Hepatocyte (in vitro differentiated cells): ENCODE results near the gene IL22RA2. TPM values are rescaled to one million over a fixed set of nuclear protein-coding genes. Genes with fewer than 3 reads are reported as not detected.
A peak's percentile ranks its signal among the peaks of the same experiment; 100 is the strongest.

Experiments
- DNase-seq: peaks from one replicate; pipeline ENCODE4 v3.0.0-alpha.2; 2016; ENCODE audit warnings: low spot score
- H2AFZ ChIP-seq: fragments of 200-600 bp; sonication (generic); 2 replicates; pipeline ENCODE4 v1.6.0; 2016; ENCODE audit warnings: antibody characterized with exemption, mild to moderate bottlenecking
- H3K27ac ChIP-seq: fragments of 200-600 bp; sonication (generic); 2 replicates; pipeline ENCODE4 v1.5.1; 2016; ENCODE audit warnings: mild to moderate bottlenecking
- H3K27me3 ChIP-seq: fragments of 200-600 bp; sonication (generic); 2 replicates; pipeline ENCODE4 v1.6.1; 2016
- H3K36me3 ChIP-seq: fragments of 200-600 bp; sonication (generic); replicated peaks from 2 replicates; pipeline ENCODE4 v1.5.1; 2016; ENCODE audit warnings: low read depth; ENCODE audit not compliant: insufficient read depth
- H3K4me1 ChIP-seq: fragments of 200-600 bp; sonication (generic); 2 replicates; pipeline ENCODE4 v1.5.1; 2016; ENCODE audit warnings: mild to moderate bottlenecking, moderate library complexity; ENCODE audit not compliant: insufficient read depth
- H3K4me2 ChIP-seq: fragments of 200-600 bp; sonication (generic); 2 replicates; pipeline ENCODE4 v1.6.0; 2016
- H3K4me3 ChIP-seq: fragments of 200-600 bp; sonication (generic); 2 replicates; pipeline ENCODE4 v1.5.1; 2016; ENCODE audit warnings: mild to moderate bottlenecking
- H3K79me2 ChIP-seq: fragments of 200-600 bp; sonication (generic); 2 replicates; pipeline ENCODE4 v1.6.0; 2017; ENCODE audit warnings: mild to moderate bottlenecking
- H3K9me2 ChIP-seq: fragments of 200-600 bp; sonication (generic); replicated peaks from 2 replicates; pipeline ENCODE4 v1.6.0; 2017; ENCODE audit warnings: mild to moderate bottlenecking; ENCODE audit not compliant: insufficient read depth
- H3K9me3 ChIP-seq: fragments of 200-600 bp; sonication (generic); 2 replicates; pipeline ENCODE4 v1.5.1; 2016; ENCODE audit warnings: low read depth, mild to moderate bottlenecking
- H4K20me1 ChIP-seq: fragments of 200-600 bp; sonication (generic); 2 replicates; pipeline ENCODE4 v1.6.0; 2016; ENCODE audit warnings: mild to moderate bottlenecking; ENCODE audit not compliant: insufficient read depth, poor library complexity, severe bottlenecking
- CTCF ChIP-seq: fragments of 200-600 bp; sonication (generic); IDR thresholded peaks from 2 replicates; pipeline ENCODE4 v1.5.1; 2016; ENCODE audit warnings: antibody characterized with exemption, mild to moderate bottlenecking; ENCODE audit not compliant: poor library complexity
- EZH2 ChIP-seq: fragments of 200-600 bp; sonication (generic); IDR thresholded peaks from 2 replicates; pipeline ENCODE4 v1.6.1; 2016; ENCODE audit warnings: antibody characterized with exemption, mild to moderate bottlenecking, borderline replicate concordance
- EZH2phosphoT487 ChIP-seq: fragments of 200-600 bp; sonication (generic); IDR thresholded peaks from one replicate; pipeline ENCODE4 v1.6.1; 2018; ENCODE audit warnings: antibody characterized with exemption, mild to moderate bottlenecking, low read depth, moderate library complexity; ENCODE audit not compliant: unreplicated experiment, severe bottlenecking
- WGBS: methylation state at CpG from one replicate; pipeline ENCODE4 v1.1.6; 2016; ENCODE audit warnings: low lambda C conversion rate; ENCODE audit errors: missing lambda C conversion rate; 5-methylcytosine and 5-hydroxymethylcytosine counted together
- polyA plus RNA-seq: library from polyadenylated mRNA; unstranded; fragments of >200 nt; fragmentation: Nextera tagmentation; extraction: Ambion mirVana; gene quantifications from 2 replicates; pipeline ENCODE4 v1.2.1, GENCODE V29; 2016
- total RNA-seq: library from RNA; depleted of rRNA; stranded (reverse); fragments of >200 nt; gene quantifications from 2 replicates; pipeline ENCODE4 v1.2.3, GENCODE V29; 2014

IL22RA2 gene
- total and polyA plus RNA-seq, 2 experiments from 2014 or later, result not detected

GRCh38 chr6:137202078-137202477, 28.6 kb upstream of the IL22RA2 start:
- H3K4me1 ChIP-seq, result no peaks in the 10 kb centered on the region
- H3K36me3 ChIP-seq, result no peaks in the 10 kb centered on the region
- no peaks in the 10 kb centered on the region for H3K27me3 ChIP-seq
- WGBS, result 91% methylated on average over 6 of the region's 6 CpGs
- no peak overlapping the region for H2AFZ ChIP-seq
- no peak overlapping the region for H3K4me3 ChIP-seq
- peak; percentile 20 for TF ChIP-seq CTCF
- no peak for TF ChIP-seq EZH2
- no peak overlapping the region for H3K4me2 ChIP-seq
- peaks cover 17% of the 10 kb centered on the region for H3K79me2 ChIP-seq
- no peaks in the 10 kb centered on the region for H3K9me3 ChIP-seq
- H4K20me1 ChIP-seq, result peaks cover 7% of the 10 kb centered on the region
- no peak for DNase-seq
- no peaks in the 10 kb centered on the region for H3K9me2 ChIP-seq
- H3K27ac ChIP-seq, result no peak overlapping the region

DNA sequence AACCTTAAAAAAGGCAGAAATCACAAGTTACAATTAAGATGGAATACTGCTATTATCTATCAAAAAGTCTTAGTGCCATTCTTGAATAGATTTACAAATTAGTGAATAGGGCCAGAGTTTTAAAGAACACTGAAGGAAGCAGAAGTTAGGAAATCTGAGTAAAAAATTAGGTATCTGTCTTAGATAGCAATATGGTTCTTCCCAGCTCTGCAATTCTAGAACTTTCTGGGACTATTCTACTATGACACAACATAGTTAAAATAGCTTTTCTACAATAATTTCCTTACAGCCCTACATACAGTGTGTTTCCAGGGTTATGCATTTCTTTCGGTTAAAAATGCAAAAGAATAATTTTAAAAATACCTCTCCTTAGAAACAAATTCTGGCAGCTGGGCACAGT, 27.6 kb upstream of the IL22RA2 start:
- Histone ChIP-seq H3K79me2 (peaks cover 6% of the 10 kb centered on the region), H3K27me3 (no peaks in the 10 kb centered on the region), H3K9me2 (no peaks in the 10 kb centered on the region), H3K4me2 (no peak overlapping the region), H4K20me1 (no peaks in the 10 kb centered on the region), H3K9me3 (no peaks in the 10 kb centered on the region), H3K27ac (no peak overlapping the region), H3K36me3 (no peaks in the 10 kb centered on the region), H2AFZ (no peak overlapping the region), H3K4me3 (no peak overlapping the region), H3K4me1 (no peaks in the 10 kb centered on the region)
- 93% methylated on average over 1 of the region's 1 CpG for WGBS
- TF ChIP-seq EZH2 (no peak), EZH2phosphoT487 (no peak), CTCF (no peak)
- no peak for DNase-seq

DNA sequence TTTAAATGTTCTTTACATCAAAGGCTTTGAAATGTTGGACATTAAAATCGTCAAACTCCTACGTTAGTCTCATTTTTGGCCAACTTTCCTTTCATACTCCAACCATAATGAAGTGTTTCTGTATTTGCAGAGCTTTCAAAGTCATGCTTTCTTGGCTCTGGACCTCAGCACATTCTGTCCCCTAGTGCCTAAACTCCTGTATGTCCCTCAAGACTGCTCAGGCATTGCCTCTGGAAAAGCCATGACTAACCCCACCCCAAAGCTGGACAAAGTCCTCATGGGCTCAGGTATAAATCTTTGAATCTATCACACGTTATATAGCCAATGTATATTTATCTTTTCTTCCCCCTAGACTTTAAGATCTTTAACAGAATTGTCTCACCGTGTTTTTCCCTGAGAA, 26.8 kb upstream of the IL22RA2 start:
- DNase-seq, result no peak
- Histone ChIP-seq H3K9me3 (no peaks in the 10 kb centered on the region), H3K4me3 (no peak overlapping the region), H2AFZ (no peak overlapping the region), H3K4me2 (no peak overlapping the region), H4K20me1 (no peaks in the 10 kb centered on the region), H3K4me1 (no peaks in the 10 kb centered on the region), H3K36me3 (no peaks in the 10 kb centered on the region), H3K27ac (no peak overlapping the region), H3K9me2 (no peaks in the 10 kb centered on the region), H3K27me3 (no peaks in the 10 kb centered on the region), H3K79me2 (no peaks in the 10 kb centered on the region)
- no peak for TF ChIP-seq CTCF
- no peak for TF ChIP-seq EZH2phosphoT487
- TF ChIP-seq EZH2, result no peak
- 100% methylated on average over 4 of the region's 4 CpGs for WGBS
